ENCODE results near the gene MEGF9. TPM values are rescaled to one million over a fixed set of nuclear protein-coding genes. Genes with fewer than 3 reads are reported as not detected.

MEGF9 gene
- total RNA-seq, 2 experiments from 2014 or later = 10.6 TPM

GRCh38 chr9:120692901-120693699 is 21.2 kb downstream of the MEGF9 start:
- H3K27ac Mint-ChIP-seq = no peak overlapping the region
- CTCF ChIA-PET = no interaction called here
- no peaks in the 10 kb centered on the region for H3K27me3 Mint-ChIP-seq
- POLR2A ChIA-PET = no interaction called here
- DNase-seq = no peak
- H3K9me3 Mint-ChIP-seq = no peaks in the 10 kb centered on the region
- H3K4me3 Mint-ChIP-seq = no peak overlapping the region
- H3K4me1 Mint-ChIP-seq = peaks cover 28% of the 10 kb centered on the region
- H3K36me3 Mint-ChIP-seq (ENCODE audit: low read depth) = peaks cover 5% of the 10 kb centered on the region

GRCh38 chr9:120690372-120690771 is 23.9 kb downstream of the MEGF9 start:
- ChIA-PET POLR2A (no interaction called here), CTCF (no interaction called here)
- Mint-ChIP-seq H3K27ac (no peak overlapping the region), H3K4me3 (no peak overlapping the region), H3K9me3 (no peaks in the 10 kb centered on the region), H3K36me3 (ENCODE audit: low read depth) (peaks cover 5% of the 10 kb centered on the region), H3K27me3 (no peaks in the 10 kb centered on the region), H3K4me1 (peaks cover 26% of the 10 kb centered on the region)
- no peak for DNase-seq

- CTCF ChIA-PET = no interaction called here
- POLR2A ChIA-PET = no interaction called here
- DNase-seq = no peak
- no peak overlapping the region for H3K4me3 Mint-ChIP-seq
- H3K27me3 Mint-ChIP-seq = no peaks in the 10 kb centered on the region
- no peaks in the 10 kb centered on the region for H3K9me3 Mint-ChIP-seq
- no peak overlapping the region for H3K27ac Mint-ChIP-seq
- peaks cover 5% of the 10 kb centered on the region for H3K36me3 Mint-ChIP-seq (ENCODE audit: low read depth)
- peaks cover 24% of the 10 kb centered on the region for H3K4me1 Mint-ChIP-seq
Measured at GRCh38 chr9:120689860-120690259, 24.4 kb downstream of the MEGF9 start.

GRCh38 chr9:120688758-120689157 is 25.5 kb downstream of the MEGF9 start:
- Mint-ChIP-seq H3K27me3 (no peaks in the 10 kb centered on the region), H3K27ac (no peak overlapping the region), H3K4me3 (no peak overlapping the region), H3K4me1 (peaks cover 13% of the 10 kb centered on the region), H3K36me3 (ENCODE audit: low read depth) (peaks cover 5% of the 10 kb centered on the region), H3K9me3 (no peaks in the 10 kb centered on the region)
- POLR2A ChIA-PET = no interaction called here
- DNase-seq = no peak
- CTCF ChIA-PET = no interaction called here

- H3K36me3 Mint-ChIP-seq (ENCODE audit: low read depth) = peaks cover 9% of the 10 kb centered on the region
- ChIA-PET POLR2A (no interaction called here), CTCF (no interaction called here)
- H3K9me3 Mint-ChIP-seq = no peaks in the 10 kb centered on the region
- DNase-seq = no peak
- no peak overlapping the region for H3K4me3 Mint-ChIP-seq
- H3K27me3 Mint-ChIP-seq = no peaks in the 10 kb centered on the region
- H3K27ac Mint-ChIP-seq = no peak overlapping the region
- H3K4me1 Mint-ChIP-seq = no peaks in the 10 kb centered on the region
Measured at GRCh38 chr9:120683150-120683549, 31.1 kb downstream of the MEGF9 start.

- Mint-ChIP-seq H3K9me3 (no peaks in the 10 kb centered on the region), H3K4me3 (no peak overlapping the region), H3K27ac (no peak overlapping the region), H3K4me1 (no peaks in the 10 kb centered on the region), H3K27me3 (no peaks in the 10 kb centered on the region), H3K36me3 (ENCODE audit: low read depth) (peaks cover 12% of the 10 kb centered on the region)
- CTCF ChIA-PET = no interaction called here
- POLR2A ChIA-PET = no interaction called here
- DNase-seq = no peak
Measured at GRCh38 chr9:120681121-120681520, 33.1 kb downstream of the MEGF9 start.

- CTCF ChIA-PET = no interaction called here
Measured at GRCh38 chr9:120680579-120680978, 33.7 kb downstream of the MEGF9 start.

GRCh38 chr9:120680161-120680560 is 34.1 kb downstream of the MEGF9 start:
- Mint-ChIP-seq H3K4me1 (no peaks in the 10 kb centered on the region), H3K27me3 (no peaks in the 10 kb centered on the region), H3K4me3 (no peak overlapping the region), H3K9me3 (no peaks in the 10 kb centered on the region), H3K27ac (no peak overlapping the region), H3K36me3 (ENCODE audit: low read depth) (peaks cover 12% of the 10 kb centered on the region)
- CTCF ChIA-PET = no interaction called here
- POLR2A ChIA-PET = no interaction called here
- no peak for DNase-seq

More at GRCh38 chr9:120680579-120680978, 33.7 kb downstream of the MEGF9 start:
- Mint-ChIP-seq H3K27ac (no peak overlapping the region), H3K27me3 (no peaks in the 10 kb centered on the region), H3K9me3 (no peaks in the 10 kb centered on the region), H3K36me3 (ENCODE audit: low read depth) (peaks cover 12% of the 10 kb centered on the region), H3K4me3 (no peak overlapping the region), H3K4me1 (no peaks in the 10 kb centered on the region)
- DNase-seq = no peak
- POLR2A ChIA-PET = no interaction called here

- Mint-ChIP-seq H3K27ac (no peak overlapping the region), H3K27me3 (no peaks in the 10 kb centered on the region), H3K9me3 (no peaks in the 10 kb centered on the region), H3K4me3 (no peak overlapping the region), H3K4me1 (no peaks in the 10 kb centered on the region), H3K36me3 (ENCODE audit: low read depth) (peaks cover 12% of the 10 kb centered on the region)
- ChIA-PET CTCF (no interaction called here), POLR2A (no interaction called here)
- DNase-seq = no peak
Measured at GRCh38 chr9:120677965-120678364, 36.3 kb downstream of the MEGF9 start.

- Mint-ChIP-seq H3K4me1 (no peaks in the 10 kb centered on the region), H3K4me3 (no peak overlapping the region), H3K36me3 (ENCODE audit: low read depth) (peaks cover 12% of the 10 kb centered on the region), H3K9me3 (no peaks in the 10 kb centered on the region), H3K27me3 (no peaks in the 10 kb centered on the region), H3K27ac (no peak overlapping the region)
- POLR2A ChIA-PET = no interaction called here
- CTCF ChIA-PET = no interaction called here
- DNase-seq = no peak
Measured at GRCh38 chr9:120676767-120677402, 37.4 kb downstream of the MEGF9 start.

GRCh38 chr9:120668399-120668798 is 45.9 kb downstream of the MEGF9 start:
- Mint-ChIP-seq H3K4me3 (no peak overlapping the region), H3K36me3 (ENCODE audit: low read depth) (no peaks in the 10 kb centered on the region), H3K27ac (no peak overlapping the region), H3K9me3 (no peaks in the 10 kb centered on the region), H3K4me1 (no peaks in the 10 kb centered on the region), H3K27me3 (peaks cover 2% of the 10 kb centered on the region)
- POLR2A ChIA-PET = no interaction called here
- no peak for DNase-seq
- CTCF ChIA-PET = interaction anchor here (1.3 kb wide), 1 partner anchor 49 kb away, joined by 5 read pairs; no protein-coding TSS in a partner anchor

- H3K9me3 Mint-ChIP-seq = no peaks in the 10 kb centered on the region
- H3K27ac Mint-ChIP-seq = no peak overlapping the region
- ChIA-PET POLR2A (no interaction called here), CTCF (interaction anchor here (0.5 to 0.6 kb wide), 2 partner anchors 81 to 322 kb away, joined by 3 read pairs; no protein-coding TSS in a partner anchor)
- H3K36me3 Mint-ChIP-seq (ENCODE audit: low read depth) = no peaks in the 10 kb centered on the region
- DNase-seq = no peak
- H3K4me1 Mint-ChIP-seq = no peaks in the 10 kb centered on the region
- no peaks in the 10 kb centered on the region for H3K27me3 Mint-ChIP-seq
- H3K4me3 Mint-ChIP-seq = no peak overlapping the region
Measured at GRCh38 chr9:120663950-120664349, 50.3 kb downstream of the MEGF9 start.

GRCh38 chr9:120663380-120663779 is 50.9 kb downstream of the MEGF9 start:
- no peaks in the 10 kb centered on the region for H3K4me1 Mint-ChIP-seq
- ChIA-PET POLR2A (no interaction called here), CTCF (no interaction called here)
- no peak for DNase-seq
- no peak overlapping the region for H3K4me3 Mint-ChIP-seq
- no peaks in the 10 kb centered on the region for H3K36me3 Mint-ChIP-seq (ENCODE audit: low read depth)
- no peaks in the 10 kb centered on the region for H3K9me3 Mint-ChIP-seq
- no peak overlapping the region for H3K27ac Mint-ChIP-seq
- H3K27me3 Mint-ChIP-seq = no peaks in the 10 kb centered on the region

- Mint-ChIP-seq H3K36me3 (ENCODE audit: low read depth) (no peaks in the 10 kb centered on the region), H3K4me3 (no peak overlapping the region), H3K9me3 (no peaks in the 10 kb centered on the region), H3K4me1 (no peaks in the 10 kb centered on the region), H3K27me3 (no peaks in the 10 kb centered on the region), H3K27ac (no peak overlapping the region)
- ChIA-PET POLR2A (no interaction called here), CTCF (interaction anchor here (1.1 kb wide), 1 partner anchor 10 kb away, joined by 3 read pairs; no protein-coding TSS in a partner anchor)
- DNase-seq = no peak
Measured at GRCh38 chr9:120662513-120662912, 51.8 kb downstream of the MEGF9 start.
